Liver (tissue), 9 donors: ENCODE results near the gene GPA33. TPM values are rescaled to one million over a fixed set of nuclear protein-coding genes. Genes with fewer than 3 reads are reported as not detected.

Experiments
- DNase-seq: peaks from one replicate; pipeline ENCODE4 v3.0.0-alpha.2; 2017; ENCODE audit warnings: low spot score
- H3K27ac ChIP-seq, 2 donors: one replicate each; pipeline ENCODE4 v1.7.0; 2013; ENCODE audit warnings: inconsistent platforms in 2 of 2, low read length in 2 of 2, control low read depth in 1 of 2, low read depth in 1 of 2, mild to moderate bottlenecking in 1 of 2
- H3K27me3 ChIP-seq, 4 donors: one replicate each; pipeline versions ENCODE4 v1.6.1 to v1.7.0; 2013; ENCODE audit warnings: low read length in 3 of 4, inconsistent platforms in 1 of 4, mild to moderate bottlenecking in 1 of 4, moderate library complexity in 1 of 4; ENCODE audit not compliant: control insufficient read depth in 4 of 4, insufficient read depth in 4 of 4
- H3K36me3 ChIP-seq, 4 donors: one replicate each; pipeline versions ENCODE4 v1.6.1 to v1.7.0; 2013; ENCODE audit warnings: low read length in 3 of 4, mild to moderate bottlenecking in 3 of 4, low read depth in 1 of 4, moderate library complexity in 1 of 4; ENCODE audit not compliant: control insufficient read depth in 4 of 4, insufficient read depth in 3 of 4
- H3K4me1 ChIP-seq, 4 donors: one replicate each; pipeline versions ENCODE4 v1.6.1 to v1.7.0; 2013; ENCODE audit warnings: low read length in 3 of 4, mild to moderate bottlenecking in 3 of 4, moderate library complexity in 1 of 4; ENCODE audit not compliant: control insufficient read depth in 4 of 4, insufficient read depth in 4 of 4
- H3K4me3 ChIP-seq, 3 donors: one replicate each; pipeline versions ENCODE4 v1.6.1 to v1.7.0; 2013; ENCODE audit warnings: low read length in 3 of 3, control low read depth in 1 of 3, low read depth in 1 of 3, mild to moderate bottlenecking in 1 of 3
- H3K9ac ChIP-seq, 2 donors: one replicate each; pipeline ENCODE4 v1.7.0; 2013; ENCODE audit warnings: low read length in 2 of 2, mild to moderate bottlenecking in 2 of 2, moderate library complexity in 2 of 2, control low read depth in 1 of 2, low read depth in 1 of 2
- H3K9me3 ChIP-seq, 4 donors: one replicate each; pipeline versions ENCODE4 v1.6.1 to v1.7.0; 2013; ENCODE audit warnings: low read length in 3 of 4; ENCODE audit not compliant: control insufficient read depth in 4 of 4
- EGR1 ChIP-seq, 2 donors: IDR thresholded peaks; 2 replicates each; pipeline ENCODE4 v1.6.1; 2016 to 2018; ENCODE audit warnings: antibody characterized with exemption in 2 of 2, low read depth in 2 of 2
- FOXA1 ChIP-seq: IDR thresholded peaks from 2 replicates; pipeline ENCODE4 v1.6.1; 2016; ENCODE audit warnings: antibody characterized with exemption
- FOXA2 ChIP-seq: IDR thresholded peaks from 2 replicates; pipeline ENCODE4 v1.6.1; 2016; ENCODE audit warnings: antibody characterized with exemption
- GABPA ChIP-seq, 2 donors: IDR thresholded peaks in 1 of 2; conservative IDR thresholded peaks in 1 of 2; 2 replicates each; pipeline ENCODE4 v1.6.1; 2016; ENCODE audit warnings: antibody characterized with exemption in 2 of 2, mild to moderate bottlenecking in 1 of 2, moderate library complexity in 1 of 2
- HNF4A ChIP-seq, 2 donors: conservative IDR thresholded peaks; 2 replicates each; pipeline ENCODE4 v1.6.1; 2016; ENCODE audit warnings: antibody characterized with exemption in 2 of 2, mild to moderate bottlenecking in 2 of 2
- HNF4G ChIP-seq: IDR thresholded peaks from 2 replicates; pipeline ENCODE4 v1.6.1; 2016; ENCODE audit warnings: antibody characterized with exemption
- JUND ChIP-seq, 2 donors: IDR thresholded peaks; 2 replicates each; pipeline ENCODE4 v1.6.1; 2016; ENCODE audit warnings: antibody characterized with exemption in 2 of 2
- MAX ChIP-seq: IDR thresholded peaks from 2 replicates; pipeline ENCODE4 v1.6.1; 2016; ENCODE audit warnings: antibody characterized with exemption
- NR2F2 ChIP-seq: IDR thresholded peaks from 2 replicates; pipeline ENCODE4 v1.6.1; 2016; ENCODE audit warnings: antibody characterized with exemption
- RAD21 ChIP-seq, 2 donors: IDR thresholded peaks; 2 replicates each; pipeline ENCODE4 v1.6.1; 2016; ENCODE audit warnings: antibody characterized with exemption in 2 of 2, mild to moderate bottlenecking in 2 of 2
- RXRA ChIP-seq, 2 donors: IDR thresholded peaks; 2 replicates each; pipeline ENCODE4 v1.6.1; 2017 to 2018; ENCODE audit warnings: antibody characterized with exemption in 2 of 2, mild to moderate bottlenecking in 1 of 2
- SP1 ChIP-seq: IDR thresholded peaks from 2 replicates; pipeline ENCODE4 v1.6.1; 2018; ENCODE audit warnings: antibody characterized with exemption, mild to moderate bottlenecking
- TAF1 ChIP-seq: conservative IDR thresholded peaks from 2 replicates; pipeline ENCODE4 v1.6.1; 2016; ENCODE audit warnings: antibody characterized with exemption, mild to moderate bottlenecking
- YY1 ChIP-seq: IDR thresholded peaks from 2 replicates; pipeline ENCODE4 v1.6.1; 2016; ENCODE audit warnings: antibody characterized with exemption, mild to moderate bottlenecking
- ZBTB33 ChIP-seq: IDR thresholded peaks from 2 replicates; pipeline ENCODE4 v1.6.1; 2016; ENCODE audit warnings: antibody characterized with exemption
- WGBS: extraction: QIAGEN DNeasy Blood & Tissue Kit; methylation state at CpG from one replicate; pipeline ENCODE4 v1.1.7; 2013; 5-methylcytosine and 5-hydroxymethylcytosine counted together
- polyA plus RNA-seq, 2 donors: library from polyadenylated mRNA; stranded (reverse) in 1 of 2; unstranded in 1 of 2; fragments of 200-250 nt in 1 of 2; fragments of >200 nt in 1 of 2; fragmentation: Nextera tagmentation in 1 of 2; extraction: Ambion mirVana in 1 of 2; gene quantifications; one replicate each; pipeline versions ENCODE4 v1.2.1 to v1.2.3, GENCODE V29; 2013 to 2015
- total RNA-seq, 2 donors: library from RNA; depleted of rRNA; stranded (reverse); fragments of >200 nt; gene quantifications; one replicate each; pipeline ENCODE4 v1.2.3, GENCODE V29; 2014
- TF ChIP-seq, protein P1 (sequence below): fragments of 150-350 bp; IDR thresholded peaks from 2 replicates; pipeline ENCODE4 v1.5.1; 2017; ENCODE audit warnings: improper control_type of control experiment, low read depth, low read length; ENCODE audit not compliant: missing input control
- TF ChIP-seq, protein P2 (sequence below): IDR thresholded peaks from 2 replicates; pipeline ENCODE4 v1.6.1; 2016; ENCODE audit warnings: antibody characterized with exemption
- TF ChIP-seq, protein P3 (sequence below): IDR thresholded peaks from 2 replicates; pipeline ENCODE4 v1.6.1; 2016; ENCODE audit warnings: antibody characterized with exemption, mild to moderate bottlenecking
- donor health status: healthy.
- donor health status: healthy.
- donor health status: healthy.
- donor health status: healthy.
- donor health status: healthy.

The GPA33 gene
- total and polyA plus RNA-seq, 4 donors: 0.03 to 0.19 (median 0.08) TPM; not detected in 1

DNA sequence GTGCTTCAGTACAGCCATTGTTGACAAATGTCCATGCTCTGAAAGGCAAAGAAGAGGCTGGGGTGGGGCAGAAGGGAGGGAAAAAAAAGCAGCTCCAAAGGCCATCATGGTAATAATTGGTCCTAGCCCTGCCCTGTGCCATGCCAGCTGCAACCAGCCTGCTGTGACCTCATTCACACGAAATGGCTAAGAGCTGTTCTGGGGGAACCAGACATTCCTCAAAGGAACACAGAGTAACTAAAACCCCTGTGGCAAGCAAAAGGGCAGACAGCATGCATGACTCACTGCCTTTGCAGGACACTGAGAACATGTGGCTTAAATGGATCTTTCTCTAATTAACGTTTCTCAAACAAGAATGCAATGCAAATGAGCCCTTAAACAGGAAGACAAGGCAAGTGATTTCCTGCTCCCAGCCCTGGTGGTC lies 46.0 kb upstream of the GPA33 start:
- Histone ChIP-seq H3K9ac (no peak overlapping the region), H3K36me3 (no peaks in the 10 kb centered on the region), H3K4me3 (no peak overlapping the region), H3K27ac (no peak overlapping the region), H3K4me1 (no peaks in the 10 kb centered on the region), H3K27me3 (no peaks in the 10 kb centered on the region), H3K9me3 (no peaks in the 10 kb centered on the region)
- 35% methylated on average over 2 of the region's 2 CpGs for WGBS
- no peak for DNase-seq
- TF ChIP-seq HNF4A (conservative IDR thresholded peaks at IDR 0.05) (no peak), TAF1 (no peak), JUND (IDR thresholded peaks at IDR 0.05) (no peak), NR2F2 (no peak), ZBTB33 (no peak), EGR1 (IDR thresholded peaks at IDR 0.05; ENCODE audit: low read depth in 2 of 2) (no peak), MAX (no peak), SP1 (no peak), FOXA2 (no peak), RXRA (IDR thresholded peaks at IDR 0.05) (no peak), HNF4G (no peak), YY1 (no peak), RAD21 (IDR thresholded peaks at IDR 0.05) (no peak), GABPA (IDR thresholded peaks at IDR 0.05 in 1 of 2, conservative IDR thresholded peaks at IDR 0.05 in 1 of 2) (no peak), FOXA1 (no peak)
- TF ChIP-seq, protein P1, sequence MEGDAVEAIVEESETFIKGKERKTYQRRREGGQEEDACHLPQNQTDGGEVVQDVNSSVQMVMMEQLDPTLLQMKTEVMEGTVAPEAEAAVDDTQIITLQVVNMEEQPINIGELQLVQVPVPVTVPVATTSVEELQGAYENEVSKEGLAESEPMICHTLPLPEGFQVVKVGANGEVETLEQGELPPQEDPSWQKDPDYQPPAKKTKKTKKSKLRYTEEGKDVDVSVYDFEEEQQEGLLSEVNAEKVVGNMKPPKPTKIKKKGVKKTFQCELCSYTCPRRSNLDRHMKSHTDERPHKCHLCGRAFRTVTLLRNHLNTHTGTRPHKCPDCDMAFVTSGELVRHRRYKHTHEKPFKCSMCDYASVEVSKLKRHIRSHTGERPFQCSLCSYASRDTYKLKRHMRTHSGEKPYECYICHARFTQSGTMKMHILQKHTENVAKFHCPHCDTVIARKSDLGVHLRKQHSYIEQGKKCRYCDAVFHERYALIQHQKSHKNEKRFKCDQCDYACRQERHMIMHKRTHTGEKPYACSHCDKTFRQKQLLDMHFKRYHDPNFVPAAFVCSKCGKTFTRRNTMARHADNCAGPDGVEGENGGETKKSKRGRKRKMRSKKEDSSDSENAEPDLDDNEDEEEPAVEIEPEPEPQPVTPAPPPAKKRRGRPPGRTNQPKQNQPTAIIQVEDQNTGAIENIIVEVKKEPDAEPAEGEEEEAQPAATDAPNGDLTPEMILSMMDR: no peak
- TF ChIP-seq, protein P2, sequence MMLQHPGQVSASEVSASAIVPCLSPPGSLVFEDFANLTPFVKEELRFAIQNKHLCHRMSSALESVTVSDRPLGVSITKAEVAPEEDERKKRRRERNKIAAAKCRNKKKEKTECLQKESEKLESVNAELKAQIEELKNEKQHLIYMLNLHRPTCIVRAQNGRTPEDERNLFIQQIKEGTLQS: no peak
- TF ChIP-seq, protein P3, sequence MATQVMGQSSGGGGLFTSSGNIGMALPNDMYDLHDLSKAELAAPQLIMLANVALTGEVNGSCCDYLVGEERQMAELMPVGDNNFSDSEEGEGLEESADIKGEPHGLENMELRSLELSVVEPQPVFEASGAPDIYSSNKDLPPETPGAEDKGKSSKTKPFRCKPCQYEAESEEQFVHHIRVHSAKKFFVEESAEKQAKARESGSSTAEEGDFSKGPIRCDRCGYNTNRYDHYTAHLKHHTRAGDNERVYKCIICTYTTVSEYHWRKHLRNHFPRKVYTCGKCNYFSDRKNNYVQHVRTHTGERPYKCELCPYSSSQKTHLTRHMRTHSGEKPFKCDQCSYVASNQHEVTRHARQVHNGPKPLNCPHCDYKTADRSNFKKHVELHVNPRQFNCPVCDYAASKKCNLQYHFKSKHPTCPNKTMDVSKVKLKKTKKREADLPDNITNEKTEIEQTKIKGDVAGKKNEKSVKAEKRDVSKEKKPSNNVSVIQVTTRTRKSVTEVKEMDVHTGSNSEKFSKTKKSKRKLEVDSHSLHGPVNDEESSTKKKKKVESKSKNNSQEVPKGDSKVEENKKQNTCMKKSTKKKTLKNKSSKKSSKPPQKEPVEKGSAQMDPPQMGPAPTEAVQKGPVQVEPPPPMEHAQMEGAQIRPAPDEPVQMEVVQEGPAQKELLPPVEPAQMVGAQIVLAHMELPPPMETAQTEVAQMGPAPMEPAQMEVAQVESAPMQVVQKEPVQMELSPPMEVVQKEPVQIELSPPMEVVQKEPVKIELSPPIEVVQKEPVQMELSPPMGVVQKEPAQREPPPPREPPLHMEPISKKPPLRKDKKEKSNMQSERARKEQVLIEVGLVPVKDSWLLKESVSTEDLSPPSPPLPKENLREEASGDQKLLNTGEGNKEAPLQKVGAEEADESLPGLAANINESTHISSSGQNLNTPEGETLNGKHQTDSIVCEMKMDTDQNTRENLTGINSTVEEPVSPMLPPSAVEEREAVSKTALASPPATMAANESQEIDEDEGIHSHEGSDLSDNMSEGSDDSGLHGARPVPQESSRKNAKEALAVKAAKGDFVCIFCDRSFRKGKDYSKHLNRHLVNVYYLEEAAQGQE: no peak
